GM21390 (cell line): ENCODE data around the gene SND1.
A peak's percentile ranks its signal among the peaks of the same experiment; 100 is the strongest.
"Not testable (repeated sequence)": the region's sequence is repeated elsewhere in the genome, so short reads cannot be mapped to it uniquely, and the experiment has no call there.

Source experiments
- ATAC-seq: cut with Tn5 transposase; IDR thresholded peaks from one replicate; pipeline ENCODE4 v1.9.1; 2021; ENCODE audit not compliant: unreplicated experiment

Gene SND1

GRCh38 chr7:127900732-127901685 lies 249.0 kb downstream of the SND1 start:
- peak; percentile 41 for ATAC-seq

GRCh38 chr7:127901895-127902703 lies 250.1 kb downstream of the SND1 start:
- peak; percentile 59 for ATAC-seq

GRCh38 chr7:127902753-127903152 lies 250.8 kb downstream of the SND1 start:
- ATAC-seq, result not testable (repeated sequence)

GRCh38 chr7:127903892-127904669 lies 252.1 kb downstream of the SND1 start:
- no peak for ATAC-seq

GRCh38 chr7:127904670-127904985 lies 252.6 kb downstream of the SND1 start:
- ATAC-seq, result no peak

GRCh38 chr7:127905021-127905420 lies 253.0 kb downstream of the SND1 start:
- ATAC-seq, result no peak

GRCh38 chr7:127905491-127906330 lies 253.7 kb downstream of the SND1 start:
- no peak for ATAC-seq

- no peak for ATAC-seq
These were observed 255.4 kb downstream of the SND1 start for GRCh38 chr7:127907110-127908040.

- ATAC-seq, result no peak
These were observed 256.6 kb downstream of the SND1 start for GRCh38 chr7:127908430-127909258.

- ATAC-seq, result no peak
These were observed 257.6 kb downstream of the SND1 start for GRCh38 chr7:127909424-127910152.

GRCh38 chr7:127910670-127911069 lies 258.7 kb downstream of the SND1 start:
- ATAC-seq, result no peak

- peak; percentile 84 for ATAC-seq
These were observed 260.0 kb downstream of the SND1 start for GRCh38 chr7:127911968-127912511.

GRCh38 chr7:127912901-127913300 lies 260.9 kb downstream of the SND1 start:
- no peak for ATAC-seq

- no peak for ATAC-seq
These were observed 261.7 kb downstream of the SND1 start for GRCh38 chr7:127913686-127914085.

GRCh38 chr7:127914693-127915092 lies 262.7 kb downstream of the SND1 start:
- ATAC-seq, result no peak

GRCh38 chr7:127916735-127917134 lies 264.7 kb downstream of the SND1 start:
- no peak for ATAC-seq

GRCh38 chr7:127918130-127918529 lies 266.1 kb downstream of the SND1 start:
- no peak for ATAC-seq
